ENCODE results near the gene ACTA1.
A peak's percentile ranks its signal among the peaks of the same experiment; 100 is the strongest.
"Not testable (repeated sequence)": the region's sequence is repeated elsewhere in the genome, so short reads cannot be mapped to it uniquely, and the experiment has no call there.

ACTA1 gene

DNA sequence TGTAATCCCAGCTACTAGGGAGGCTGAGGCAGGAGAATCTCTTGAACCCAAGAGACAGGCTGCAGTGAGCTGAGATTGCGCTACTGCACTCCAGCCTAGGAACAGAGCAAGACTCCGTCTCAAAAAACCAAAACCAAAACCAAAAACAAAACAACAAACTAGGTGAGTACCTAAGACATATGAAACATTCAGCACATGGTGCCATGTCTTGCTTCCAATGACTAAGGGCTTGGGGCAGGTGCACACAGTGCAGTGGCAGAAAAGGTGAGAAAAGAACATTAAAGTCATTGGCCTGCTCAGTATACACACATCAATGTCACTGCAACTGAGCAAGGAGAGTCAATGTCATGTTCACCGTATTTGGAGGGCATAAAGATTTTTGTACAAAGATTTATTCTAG lies 4.1 kb upstream of the ACTA1 start:
- DNase-seq: no peak

GRCh38 chr1:229437443-229437842 lies 3.5 kb upstream of the ACTA1 start:
- no peak for DNase-seq

GRCh38 chr1:229436201-229436600 lies 2.3 kb upstream of the ACTA1 start:
- no peak for DNase-seq

- DNase-seq: peak; percentile 49
Observed at GRCh38 chr1:229434641-229435051, 752 bp upstream of the ACTA1 start.

GRCh38 chr1:229433364-229434004 lies 410 bp downstream of the ACTA1 start:
- DNase-seq: no peak

- DNase-seq: no peak
Observed at GRCh38 chr1:229432905-229433304, 989 bp downstream of the ACTA1 start.

DNA sequence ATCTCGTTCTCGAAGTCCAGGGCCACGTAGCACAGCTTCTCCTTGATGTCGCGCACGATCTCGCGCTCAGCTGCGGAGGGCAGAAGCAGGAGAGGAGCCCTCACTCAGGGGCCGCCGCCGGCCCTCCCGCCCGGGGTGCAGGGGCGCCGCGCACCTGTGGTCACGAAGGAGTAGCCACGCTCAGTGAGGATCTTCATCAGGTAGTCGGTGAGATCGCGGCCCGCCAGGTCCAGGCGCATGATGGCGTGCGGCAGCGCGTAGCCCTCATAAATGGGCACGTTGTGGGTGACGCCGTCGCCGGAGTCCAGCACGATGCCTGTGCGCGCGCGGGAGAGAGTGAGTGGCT lies 1.8 kb downstream of the ACTA1 start:
- DNase-seq: no peak

DNA sequence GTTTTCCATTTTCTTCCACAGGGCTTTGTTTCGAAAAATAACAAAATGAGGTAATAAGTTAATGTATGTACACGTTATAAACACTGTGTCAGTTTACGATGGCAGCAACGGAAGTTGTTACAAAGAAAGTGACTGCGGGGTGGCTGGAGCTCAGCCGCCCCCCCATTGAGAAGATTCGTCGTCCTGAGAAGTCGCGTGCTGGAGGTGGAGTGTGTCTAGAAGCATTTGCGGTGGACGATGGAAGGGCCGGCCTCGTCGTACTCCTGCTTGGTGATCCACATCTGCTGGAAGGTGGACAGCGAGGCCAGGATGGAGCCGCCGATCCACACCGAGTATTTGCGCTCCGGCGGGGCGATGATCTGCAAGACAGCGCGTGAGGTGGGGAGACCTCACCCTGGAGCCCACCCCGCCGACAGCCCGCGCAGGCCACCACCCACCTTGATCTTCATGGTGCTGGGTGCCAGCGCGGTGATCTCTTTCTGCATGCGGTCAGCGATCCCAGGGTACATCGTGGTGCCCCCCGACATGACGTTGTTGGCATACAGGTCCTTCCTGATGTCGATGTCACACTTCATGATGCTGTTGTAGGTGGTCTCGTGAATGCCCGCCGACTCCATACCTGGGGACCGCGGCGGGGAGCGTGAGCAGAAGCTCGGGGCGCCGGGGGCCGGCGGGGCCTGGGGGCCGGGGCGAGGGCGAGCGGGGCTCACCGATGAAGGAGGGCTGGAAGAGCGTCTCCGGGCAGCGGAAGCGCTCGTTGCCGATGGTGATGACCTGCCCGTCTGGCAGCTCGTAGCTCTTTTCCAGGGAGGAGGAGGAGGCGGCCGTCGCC lies 2.4 kb downstream of the ACTA1 start:
- no peak for DNase-seq

DNA sequence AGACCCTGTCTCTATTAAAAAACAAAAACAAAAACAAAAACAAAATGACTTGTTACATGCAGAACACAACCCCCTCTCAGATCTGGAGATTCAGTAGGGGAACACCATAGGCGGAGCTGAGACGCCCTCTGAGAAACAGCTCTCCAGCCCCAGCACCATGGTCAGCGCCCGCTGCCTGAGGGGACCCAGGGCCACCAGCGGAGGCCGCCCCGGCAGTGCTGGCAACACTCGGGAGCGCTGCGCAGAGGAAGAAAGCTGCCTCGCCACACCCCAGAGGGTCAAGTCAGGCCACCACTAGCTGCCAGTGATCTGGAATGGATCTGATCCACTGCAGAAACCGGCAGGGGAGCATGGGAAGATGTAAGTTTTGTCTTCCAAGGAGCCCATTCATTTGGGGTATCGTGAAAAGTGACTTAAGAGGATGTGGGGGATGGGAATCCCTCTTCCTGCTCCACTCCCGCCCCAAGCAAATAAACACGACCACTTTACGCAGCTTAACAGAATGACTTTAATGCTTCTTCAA lies 3.1 kb downstream of the ACTA1 start:
- no peak for DNase-seq

- no peak for DNase-seq
Observed at GRCh38 chr1:229428256-229428655, 5.6 kb downstream of the ACTA1 start.

DNA sequence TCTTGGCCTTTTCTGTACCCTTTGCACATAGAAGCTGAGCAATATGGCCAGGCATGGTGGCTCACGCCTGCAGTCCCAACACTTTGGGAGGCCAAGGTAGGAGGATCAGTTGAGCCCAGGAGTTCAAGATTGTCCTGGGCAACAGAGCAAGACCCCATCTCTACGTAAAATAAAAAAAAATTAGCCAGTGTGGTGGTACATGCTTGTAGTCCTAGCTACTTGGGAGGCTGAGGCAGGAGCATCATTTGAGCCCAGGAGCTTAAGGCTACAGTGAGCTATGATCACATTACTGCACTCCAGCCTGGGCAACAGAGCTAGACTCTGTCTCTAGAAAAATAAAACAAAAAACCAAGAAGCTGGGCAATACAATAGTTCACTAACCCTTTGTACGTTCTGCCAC lies 6.3 kb downstream of the ACTA1 start:
- DNase-seq: no peak

DNA sequence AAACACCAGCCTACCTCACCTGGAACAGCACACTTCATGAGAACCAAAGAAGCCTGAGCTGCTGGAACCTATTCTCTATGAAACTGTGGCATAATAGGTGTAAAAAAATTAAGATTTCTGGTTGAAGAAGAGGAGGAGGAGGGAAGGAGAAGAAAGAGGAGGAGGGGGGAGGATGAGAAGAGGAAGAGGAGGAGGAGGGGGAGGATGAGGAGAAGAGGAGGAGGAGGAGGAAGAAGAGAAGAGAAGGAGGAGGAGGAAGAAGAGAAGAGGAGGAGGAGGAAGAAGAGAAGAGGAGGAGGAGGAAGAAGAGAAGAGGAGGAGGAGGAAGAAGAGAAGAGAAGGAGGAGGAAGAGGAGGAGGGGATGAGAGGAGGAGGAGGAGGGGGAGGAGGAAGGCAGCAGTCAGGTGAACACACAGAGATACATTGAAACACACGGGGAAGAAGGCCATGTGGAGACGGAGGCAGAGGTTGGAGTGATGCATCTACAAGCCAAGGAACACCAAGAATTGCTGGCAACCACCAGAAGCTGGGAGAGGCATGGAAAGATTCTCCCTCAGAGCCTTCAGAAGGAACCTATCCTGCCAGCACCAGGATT lies 8.2 kb downstream of the ACTA1 start:
- no peak for DNase-seq

GRCh38 chr1:229420765-229421164 lies 13.1 kb downstream of the ACTA1 start:
- peak; percentile 46 for DNase-seq

DNA sequence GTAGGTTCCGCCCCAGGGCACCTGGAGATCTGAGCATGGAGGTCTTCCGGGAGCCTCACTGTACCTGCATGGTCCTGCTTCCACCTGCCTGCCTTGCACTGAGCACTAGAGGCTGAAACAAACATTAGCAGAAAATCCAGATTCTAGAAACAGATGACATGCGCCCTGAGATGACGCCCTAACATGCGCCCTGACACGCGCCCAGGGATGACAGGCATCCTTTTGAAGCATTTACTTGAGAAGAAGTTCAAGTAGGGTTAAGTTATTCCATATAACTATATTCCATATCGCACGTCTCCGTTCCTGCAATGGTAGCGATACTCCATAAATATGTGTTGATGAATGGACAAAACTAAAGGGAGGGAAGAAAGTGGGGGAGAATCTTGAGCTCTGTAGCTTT lies 13.7 kb downstream of the ACTA1 start:
- no peak for DNase-seq

- DNase-seq: not testable (repeated sequence)
Observed at GRCh38 chr1:229418586-229418985, 15.3 kb downstream of the ACTA1 start.

DNA sequence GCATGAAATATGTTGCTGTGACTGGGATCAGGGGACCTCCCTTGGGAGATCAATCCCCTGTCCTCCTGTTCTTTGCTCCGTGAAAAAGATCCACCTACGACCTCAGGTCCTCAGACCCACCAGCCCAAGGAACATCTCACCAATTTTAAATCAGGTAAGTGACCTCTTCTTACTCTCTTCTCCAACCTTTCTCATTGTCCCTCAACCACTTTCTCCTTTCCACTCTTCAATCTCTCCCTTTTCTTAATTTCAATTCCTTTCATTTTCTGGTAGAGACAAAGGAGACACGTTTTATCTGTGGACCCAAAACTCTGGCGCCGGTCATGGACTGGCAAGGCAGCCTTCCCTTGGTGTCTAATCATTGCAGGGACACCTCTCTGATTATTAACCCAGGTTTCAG lies 21.1 kb downstream of the ACTA1 start:
- DNase-seq: not testable (repeated sequence)

DNA sequence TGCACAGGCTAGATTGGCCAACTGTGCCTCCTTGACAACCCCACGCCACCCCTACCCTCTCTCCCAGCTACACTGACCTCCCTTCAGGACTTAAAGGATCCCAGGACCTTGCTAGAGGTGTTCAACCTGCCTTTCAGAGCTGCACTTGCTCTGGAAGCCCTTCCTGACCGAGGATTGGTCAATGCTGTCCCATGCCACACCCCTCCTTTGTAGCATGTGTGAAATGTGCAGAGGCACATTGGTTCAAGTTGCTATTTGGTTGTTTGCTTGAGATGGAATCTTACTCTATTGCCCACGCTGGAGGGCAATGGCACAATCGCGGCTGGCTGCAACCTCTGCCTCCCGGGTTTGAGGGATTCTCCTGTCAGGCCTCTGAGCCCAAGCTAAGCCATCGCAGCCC lies 21.8 kb downstream of the ACTA1 start:
- DNase-seq: no peak

GRCh38 chr1:229411434-229412055 lies 22.3 kb downstream of the ACTA1 start:
- DNase-seq: no peak

GRCh38 chr1:229410692-229411433 lies 23.0 kb downstream of the ACTA1 start:
- DNase-seq: peak; percentile 91

DNA sequence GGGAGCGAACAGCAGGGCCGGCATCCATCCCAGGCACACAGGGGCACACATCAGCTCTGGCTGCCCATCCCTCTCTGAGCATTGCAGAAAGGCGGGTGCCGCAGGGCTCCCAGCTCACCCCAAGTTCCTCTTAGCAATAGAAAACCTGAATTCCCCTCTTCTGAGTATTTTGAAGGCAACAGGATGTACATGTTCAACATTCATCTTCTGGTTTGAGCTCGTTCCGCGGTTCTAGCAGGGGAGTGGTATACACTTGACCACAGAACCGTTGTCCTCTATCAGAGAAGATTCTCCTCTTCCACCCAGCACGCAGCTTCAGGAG lies 23.6 kb downstream of the ACTA1 start:
- no peak for DNase-seq

GRCh38 chr1:229409616-229410369 lies 24.1 kb downstream of the ACTA1 start:
- DNase-seq: peak; percentile 31

DNA sequence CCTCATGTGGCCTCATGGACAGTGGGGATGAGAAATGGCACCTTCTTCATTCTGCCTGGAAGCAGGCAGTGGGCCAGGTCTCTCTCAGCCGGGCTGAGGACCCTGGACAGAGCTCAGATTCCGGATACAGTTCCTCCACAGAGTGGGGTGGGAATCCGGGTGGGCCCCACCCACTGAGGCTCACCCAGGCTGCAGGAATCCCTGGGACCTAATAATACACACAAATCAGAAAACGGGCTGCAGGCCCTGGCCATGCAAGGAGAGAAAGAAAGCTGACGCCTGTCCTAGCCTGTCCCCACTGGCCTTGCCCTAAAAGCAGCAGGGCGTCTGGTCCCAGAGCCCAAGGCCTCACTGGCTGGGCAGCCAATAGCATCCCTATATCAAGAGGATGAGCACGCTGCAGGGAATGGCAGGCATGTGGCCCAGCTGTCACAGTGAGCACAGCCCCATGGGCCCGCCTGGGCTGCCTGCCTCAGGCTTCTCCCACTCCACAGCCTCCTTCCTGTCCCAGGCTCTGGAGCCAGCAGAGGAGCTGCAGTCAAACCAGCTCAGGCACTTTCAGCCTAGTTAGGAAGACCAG lies 25.3 kb downstream of the ACTA1 start:
- DNase-seq: no peak
